HG02852 (cell line): ENCODE results near the gene HSPA12B.

ENCODE experiments used
- ATAC-seq: cut with Tn5 transposase; IDR thresholded peaks from one replicate; pipeline ENCODE4 v1.9.1; 2021; ENCODE audit warnings: mild to moderate bottlenecking, moderate library complexity; ENCODE audit not compliant: unreplicated experiment

The HSPA12B gene

DNA sequence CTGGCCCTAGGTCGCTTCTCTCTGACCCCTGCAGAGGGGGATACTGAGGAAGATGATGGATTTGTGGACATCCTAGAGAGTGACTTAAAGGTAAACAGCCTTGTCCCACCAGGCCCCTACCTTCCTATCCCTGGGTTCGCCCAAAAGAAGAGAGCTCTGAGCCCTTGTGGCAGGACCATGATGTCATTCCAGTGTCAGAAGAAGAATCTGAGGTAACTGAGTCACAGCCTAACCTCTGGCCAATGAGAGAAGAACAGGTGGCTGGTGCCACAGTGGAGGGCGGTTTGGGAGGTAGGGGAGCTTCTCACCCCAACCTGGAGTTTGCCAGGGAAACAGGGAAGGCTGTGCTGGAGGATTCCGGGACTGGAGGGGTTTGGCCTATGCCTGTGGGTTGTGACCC, 68.8 kb downstream of the HSPA12B start:
- no peak for ATAC-seq

DNA sequence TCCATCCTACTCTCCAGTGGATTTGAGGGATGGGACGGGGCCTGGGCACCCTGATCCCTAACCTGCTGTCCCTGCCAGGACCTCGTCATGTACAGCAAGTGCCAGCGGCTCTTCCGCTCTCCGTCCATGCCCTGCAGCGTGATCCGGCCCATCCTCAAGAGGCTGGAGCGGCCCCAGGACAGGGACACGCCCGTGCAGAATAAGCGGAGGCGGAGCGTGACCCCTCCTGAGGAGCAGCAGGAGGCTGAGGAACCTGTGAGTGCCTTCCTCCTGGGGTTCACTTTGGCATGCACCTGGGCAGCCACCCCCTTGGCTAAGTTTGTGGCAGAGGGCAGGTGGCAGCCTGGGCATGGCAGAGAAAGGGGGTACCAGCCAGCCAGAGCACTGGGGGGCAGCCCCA, 69.4 kb downstream of the HSPA12B start:
- ATAC-seq: no peak
